HuH-7.5 (cell line): Measurements from ENCODE around the gene C11orf86.
"Not testable (repeated sequence)": the region's sequence is repeated elsewhere in the genome, so short reads cannot be mapped to it uniquely, and the experiment has no call there.

Experiments
- DNase-seq: peaks from one replicate; pipeline ENCODE4 v3.0.0; 2011; ENCODE audit warnings: low spot score

Gene C11orf86

DNA sequence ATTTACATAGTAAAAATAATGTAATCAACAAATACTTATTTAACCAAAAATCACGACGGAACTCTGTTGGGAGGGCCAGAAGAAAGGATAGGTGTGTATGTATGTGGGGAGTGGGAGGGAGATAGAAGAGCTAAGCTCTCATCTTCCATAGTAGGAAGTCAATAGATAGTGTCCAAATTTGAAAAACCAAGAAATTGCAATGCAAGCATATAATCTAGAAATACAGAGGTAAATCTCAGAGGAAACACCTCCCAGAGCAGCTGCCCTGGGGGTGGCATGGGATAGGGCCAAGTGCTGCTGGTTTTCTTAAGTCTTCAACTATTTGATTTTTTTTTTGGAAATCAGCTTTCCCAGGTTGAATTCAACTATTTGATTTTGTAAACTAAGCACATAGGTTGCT is 16.9 kb downstream of the C11orf86 start:
- DNase-seq, result no peak

DNA sequence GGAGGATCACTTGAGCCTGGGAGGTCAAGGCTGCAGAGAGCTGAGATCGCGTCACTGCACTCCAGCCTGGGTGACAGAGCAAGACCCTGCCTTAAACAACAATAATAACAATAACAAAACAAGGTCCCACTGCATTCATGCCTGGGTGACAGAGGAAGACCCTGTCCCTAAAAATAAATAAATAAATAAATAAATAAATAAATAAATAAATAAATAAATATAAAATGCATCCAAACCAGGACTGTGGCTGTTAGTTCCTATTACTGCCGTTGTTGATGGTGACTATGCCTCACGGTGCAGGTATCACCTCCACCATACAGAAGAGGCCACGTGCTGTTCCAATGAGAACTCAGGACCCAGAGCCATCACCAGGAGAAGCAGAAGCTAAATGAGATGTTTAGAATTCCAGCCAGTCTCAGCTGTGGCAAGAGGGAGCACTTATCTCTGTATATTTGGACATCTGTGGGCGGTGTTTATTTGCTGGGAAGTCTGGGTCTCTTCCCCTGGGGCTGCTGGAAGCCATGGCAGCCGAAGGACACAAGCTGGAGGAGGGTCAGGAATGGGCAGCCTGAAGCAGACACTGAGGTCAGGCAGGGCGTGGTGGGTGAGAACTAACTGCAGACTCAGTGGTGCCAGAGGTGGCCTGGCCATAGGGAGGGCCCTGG is 21.6 kb downstream of the C11orf86 start:
- peak; percentile 100 for DNase-seq

DNA sequence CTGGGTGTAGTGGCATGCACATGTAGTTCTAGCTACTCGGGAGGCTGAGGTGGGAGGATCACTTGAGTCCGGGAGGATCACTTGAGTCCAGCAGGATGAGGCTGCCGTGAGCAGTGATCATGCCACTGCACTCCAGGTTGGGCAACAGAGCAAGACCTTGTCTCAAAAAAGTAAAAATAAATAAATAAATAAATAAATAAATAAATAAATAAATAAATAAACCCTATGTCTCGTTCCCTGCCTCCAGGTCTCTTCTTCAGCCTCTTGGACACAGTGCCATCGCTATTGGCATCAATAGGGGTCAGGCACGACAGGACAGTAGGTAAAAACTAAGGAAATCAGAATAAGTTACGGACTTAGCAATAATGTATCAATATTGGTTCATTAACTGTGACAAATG is 24.5 kb downstream of the C11orf86 start:
- no peak for DNase-seq

DNA sequence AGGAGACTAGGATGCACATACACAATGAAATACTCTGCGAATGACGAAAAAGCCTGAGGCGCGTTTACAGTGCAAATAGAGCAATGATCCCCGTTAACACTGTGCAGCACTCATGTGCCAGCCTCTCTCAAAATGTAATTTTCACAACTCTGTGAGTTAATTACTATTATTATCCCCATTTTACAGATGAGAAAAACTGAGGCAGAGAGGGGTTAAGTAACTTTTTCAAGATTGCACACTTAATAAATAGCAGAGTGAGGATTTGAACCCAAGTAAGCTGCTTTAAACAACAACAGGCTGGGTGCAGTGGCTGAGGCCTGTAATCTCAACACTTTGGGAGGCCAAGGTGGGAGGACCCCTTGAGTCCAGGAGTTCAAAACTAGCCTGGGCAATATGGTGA is 26.2 kb downstream of the C11orf86 start:
- DNase-seq, result no peak

DNA sequence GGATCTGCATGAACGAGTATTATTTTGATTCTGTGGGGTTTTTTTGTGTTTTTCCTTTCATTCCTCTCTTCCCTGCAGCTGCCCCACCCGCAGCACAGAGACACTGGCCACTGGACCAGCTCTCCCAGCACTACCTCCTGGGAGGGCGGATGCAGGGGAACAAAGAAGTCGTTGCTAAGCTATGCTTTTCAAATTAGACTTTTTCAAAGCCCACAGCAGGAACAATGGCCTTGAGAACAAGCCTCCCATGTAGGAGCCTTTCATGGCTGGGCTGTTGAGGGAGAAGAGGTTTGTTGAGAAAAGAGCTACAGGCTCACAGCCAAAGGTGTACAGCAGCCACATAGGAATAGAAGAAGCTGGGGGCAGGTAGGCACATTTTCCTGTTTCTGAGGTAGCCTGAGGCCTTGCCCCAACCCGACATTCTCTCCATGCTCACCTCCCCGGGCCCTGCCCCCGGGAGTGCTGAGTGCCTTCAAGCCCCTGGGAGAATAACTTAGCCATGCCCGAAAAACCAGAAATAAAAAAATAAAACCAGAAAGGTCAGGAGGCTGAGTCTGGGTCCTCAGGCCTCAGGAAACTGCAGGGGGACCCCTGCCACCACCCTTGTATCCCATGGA is 27.3 kb downstream of the C11orf86 start:
- peak; percentile 57 for DNase-seq

DNA sequence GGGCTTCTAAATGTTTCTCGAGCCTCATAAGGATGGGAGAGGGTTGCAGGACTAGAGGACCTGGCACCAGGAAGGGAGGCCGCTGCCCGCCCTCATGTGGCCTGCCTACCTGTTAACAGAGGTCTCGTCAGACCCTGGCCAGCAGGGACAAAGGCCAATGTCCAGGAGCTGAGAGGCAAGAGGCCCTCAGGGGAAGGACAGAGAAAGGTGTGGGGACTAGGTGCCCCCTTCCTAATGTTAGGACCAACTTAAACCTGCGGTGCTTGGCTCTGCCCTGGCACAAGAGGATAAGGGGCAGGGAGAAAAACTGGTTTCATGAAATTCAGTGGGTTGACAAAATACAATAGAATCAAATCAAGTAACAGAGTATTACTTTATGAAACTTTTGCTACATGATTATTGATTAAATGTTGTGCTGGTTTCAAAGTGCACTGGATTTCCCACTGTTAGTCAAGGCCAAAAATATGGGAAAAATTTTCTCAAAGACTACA is 27.9 kb downstream of the C11orf86 start:
- DNase-seq, result peak; percentile 89

DNA sequence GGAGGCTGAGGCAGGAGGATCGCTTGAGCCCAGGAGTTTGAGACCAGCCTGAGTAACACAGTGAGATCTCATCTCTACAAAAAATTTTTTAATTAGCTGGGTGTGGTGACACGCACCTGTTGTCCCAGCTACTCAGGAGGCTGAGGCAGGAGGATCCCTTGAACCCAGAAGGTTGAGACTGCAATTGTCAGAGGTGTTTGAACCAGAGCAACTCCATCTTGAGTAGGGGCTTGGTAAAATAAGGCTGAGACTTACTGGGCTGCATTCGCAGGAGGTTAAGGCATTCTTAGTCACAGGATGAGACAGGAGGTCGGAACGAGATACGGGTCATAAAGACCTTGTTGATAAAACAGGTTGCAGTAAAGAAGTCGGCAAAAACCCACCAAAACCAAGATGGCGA is 30.1 kb downstream of the C11orf86 start:
- DNase-seq, result not testable (repeated sequence)

DNA sequence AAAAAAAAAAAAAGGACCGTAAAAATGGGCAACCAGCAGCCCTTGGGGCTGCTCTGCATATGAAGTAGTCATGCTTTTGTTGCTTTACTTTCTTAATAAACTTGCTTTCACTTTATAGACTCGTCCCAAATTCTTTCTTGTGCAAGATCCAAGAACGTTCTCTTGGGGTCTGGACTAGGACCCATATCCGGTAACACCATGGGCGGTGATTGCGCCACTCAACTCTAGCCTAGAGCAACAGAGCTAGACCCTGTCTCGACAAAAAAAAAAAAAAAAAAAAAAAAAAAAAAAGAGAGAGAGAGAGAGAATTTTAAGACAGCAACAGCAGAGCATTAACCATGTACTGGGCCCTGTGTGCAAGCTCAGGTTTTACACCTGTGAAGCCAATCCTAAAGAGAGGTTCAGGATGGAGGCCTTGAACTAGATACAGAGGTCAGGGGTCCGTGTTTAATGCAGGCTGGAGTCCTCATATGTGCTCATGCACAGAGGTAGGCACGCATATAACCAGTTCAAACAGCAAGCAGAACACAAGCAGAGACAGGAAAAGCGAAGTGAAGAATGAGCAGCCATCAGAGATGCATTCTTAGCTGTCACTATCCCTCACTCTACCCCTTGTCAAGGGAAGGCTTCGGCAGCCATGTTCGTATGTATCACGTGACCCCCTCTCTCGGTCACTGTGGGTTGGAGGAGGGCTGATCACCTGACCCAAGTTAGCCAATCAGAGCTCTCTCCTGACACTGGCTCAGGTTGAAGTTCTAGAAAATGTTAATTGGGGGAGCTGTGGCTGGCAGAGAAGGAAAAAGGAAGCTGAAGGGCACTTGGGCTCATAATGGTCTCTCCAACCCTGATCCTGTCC is 31.2 kb downstream of the C11orf86 start:
- DNase-seq, result peak; percentile 97

DNA sequence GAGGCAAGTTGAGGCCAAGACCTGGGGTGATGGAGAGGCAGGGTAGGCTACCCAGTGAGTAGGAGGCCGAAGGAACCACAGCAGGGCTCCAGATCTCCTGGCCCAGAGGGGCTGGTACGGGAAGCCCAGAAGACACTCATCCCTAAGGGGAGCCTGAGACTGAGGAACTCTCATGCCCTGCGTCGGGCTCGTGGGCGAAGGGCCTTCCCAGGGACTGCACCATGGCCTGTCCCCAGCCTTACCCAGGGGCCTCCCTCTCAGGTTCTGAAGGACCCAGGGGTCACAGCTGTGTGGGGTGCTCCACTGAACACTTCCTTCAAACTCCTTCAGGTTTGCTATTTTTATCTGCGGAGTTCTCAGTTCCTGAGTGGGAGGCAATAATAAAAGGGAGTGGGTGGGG is 32.0 kb downstream of the C11orf86 start:
- no peak for DNase-seq

DNA sequence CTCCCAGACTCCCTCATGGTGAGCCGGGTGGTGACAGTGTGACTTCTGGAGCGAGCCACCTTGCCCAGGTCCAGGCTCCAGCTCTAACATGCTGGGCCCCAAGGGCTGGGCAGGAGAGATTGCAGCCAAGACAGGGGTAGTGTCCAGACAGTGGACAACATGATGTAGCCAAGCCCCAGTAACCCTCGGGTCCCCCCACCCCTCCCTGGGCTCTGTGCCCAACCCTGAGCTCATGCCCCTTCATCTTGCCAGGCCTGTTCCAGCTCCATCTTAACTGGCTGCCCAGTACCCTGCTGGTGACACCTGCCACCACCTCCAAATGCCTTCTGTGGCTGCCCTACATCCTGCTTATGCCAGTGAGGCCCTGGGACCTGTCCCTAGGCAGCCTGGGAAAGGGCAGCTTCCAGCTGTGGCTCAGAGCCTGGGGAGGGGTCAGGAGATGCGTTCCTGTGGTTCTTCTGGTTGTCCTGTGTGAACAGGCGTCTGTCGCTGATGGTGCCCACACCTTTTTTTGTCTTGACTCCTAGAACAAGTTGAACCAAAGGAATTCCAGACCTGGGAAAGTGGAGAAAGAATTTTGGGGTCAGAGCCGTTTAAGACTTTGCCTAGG is 35.3 kb downstream of the C11orf86 start:
- no peak for DNase-seq

DNA sequence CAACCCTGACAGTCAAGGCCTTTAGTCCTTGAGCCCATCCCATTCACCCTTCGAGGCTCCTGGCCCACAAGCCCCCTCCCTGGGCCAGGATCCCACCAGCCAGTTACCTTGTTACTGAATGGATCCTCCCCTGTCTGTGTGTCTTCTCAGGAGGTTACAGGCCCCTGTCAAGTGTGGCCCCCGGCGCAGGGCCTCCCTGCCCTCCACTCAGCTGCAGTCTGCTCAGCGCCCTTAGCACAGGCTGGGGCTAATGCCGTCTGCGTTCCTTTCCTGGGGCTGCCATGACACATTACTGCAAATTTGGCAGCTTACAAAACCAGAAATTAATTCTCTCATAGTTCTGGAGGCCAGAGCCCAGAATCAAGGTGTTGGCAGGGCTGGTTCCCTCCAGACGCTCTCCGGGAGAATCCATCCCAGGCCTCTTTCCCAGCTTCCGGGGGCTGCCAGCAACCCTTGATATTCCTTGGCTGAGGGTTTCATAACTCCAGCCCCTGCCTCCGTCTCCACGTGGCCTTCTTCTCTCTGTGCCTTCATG is 38.5 kb downstream of the C11orf86 start:
- no peak for DNase-seq

DNA sequence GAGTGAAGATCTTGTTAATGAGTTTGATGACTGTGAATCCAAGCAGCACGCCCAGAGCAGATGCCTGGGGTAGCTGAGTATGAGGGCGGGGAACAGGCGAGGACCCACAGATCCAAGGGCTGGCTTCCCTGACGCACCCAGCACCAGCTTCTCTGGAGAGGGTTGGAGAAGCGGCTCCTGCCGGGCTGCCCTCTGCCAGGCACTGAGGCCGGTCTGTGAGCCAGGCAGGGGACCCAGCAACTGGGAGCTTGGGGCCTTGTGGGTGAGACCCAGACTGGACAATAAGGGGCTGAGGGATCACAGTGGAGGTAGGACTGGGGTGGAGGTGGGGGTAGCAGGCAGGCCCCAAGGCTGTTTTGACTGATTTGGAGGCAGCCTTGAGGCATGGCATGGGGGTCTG is 39.2 kb downstream of the C11orf86 start:
- no peak for DNase-seq

DNA sequence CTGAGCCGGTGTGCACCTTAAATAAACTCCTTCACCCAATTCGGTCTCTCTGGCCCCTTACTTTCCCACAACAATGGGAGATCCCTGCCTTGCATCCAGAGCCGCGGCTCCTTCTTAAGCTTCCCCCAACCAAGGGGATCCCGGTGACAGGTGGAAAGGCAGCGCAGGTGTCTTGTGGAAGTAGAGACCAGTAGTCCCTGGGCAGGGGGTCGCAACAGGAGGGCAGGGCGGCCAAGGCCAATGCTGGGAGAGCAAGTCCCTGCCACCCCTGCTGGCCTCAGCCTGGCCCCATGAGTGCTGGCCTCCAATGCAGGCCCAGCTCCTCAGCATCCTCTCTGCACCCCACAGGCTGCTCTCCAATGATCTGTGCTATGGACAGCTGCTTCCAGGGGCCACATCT is 39.9 kb downstream of the C11orf86 start:
- DNase-seq, result no peak

DNA sequence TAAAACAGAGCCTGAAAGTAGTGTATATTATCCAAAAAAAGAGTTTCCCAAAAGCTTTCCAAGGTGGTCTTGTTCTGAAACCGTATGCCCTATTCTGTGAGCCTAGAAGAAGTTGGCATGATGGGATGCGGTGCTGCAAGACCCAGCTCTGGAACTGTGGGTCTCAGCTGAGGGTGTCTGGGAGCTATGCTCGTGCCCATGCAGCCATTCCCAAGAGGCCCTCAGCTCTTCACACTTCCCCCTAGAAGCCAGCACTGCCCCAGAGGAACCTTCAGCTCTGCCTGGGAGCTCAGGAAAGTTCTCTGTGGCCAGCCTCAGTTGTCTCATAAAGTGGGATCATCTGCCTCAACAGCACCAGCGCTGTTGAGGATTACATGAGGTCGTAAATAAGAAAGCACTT is 41.4 kb downstream of the C11orf86 start:
- DNase-seq, result no peak

DNA sequence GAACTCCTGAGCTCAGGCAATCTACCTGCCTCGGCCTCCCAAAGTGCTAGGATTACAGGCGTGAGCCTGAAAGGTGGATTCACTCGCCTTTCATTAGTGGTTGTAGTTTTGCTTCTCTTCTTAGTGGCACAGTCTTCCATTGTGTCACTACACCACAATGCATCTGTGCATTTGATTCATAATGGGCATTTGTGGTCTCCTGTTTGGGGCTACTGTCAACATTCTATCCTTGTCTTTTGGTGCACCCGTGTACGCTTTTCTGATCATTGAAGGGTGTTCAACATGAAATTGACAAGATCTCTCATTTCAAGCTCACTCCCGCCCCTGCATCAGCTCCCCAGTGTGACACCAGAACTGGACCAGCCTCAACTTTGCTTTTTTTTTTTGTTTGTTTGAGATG is 45.8 kb downstream of the C11orf86 start:
- no peak for DNase-seq

DNA sequence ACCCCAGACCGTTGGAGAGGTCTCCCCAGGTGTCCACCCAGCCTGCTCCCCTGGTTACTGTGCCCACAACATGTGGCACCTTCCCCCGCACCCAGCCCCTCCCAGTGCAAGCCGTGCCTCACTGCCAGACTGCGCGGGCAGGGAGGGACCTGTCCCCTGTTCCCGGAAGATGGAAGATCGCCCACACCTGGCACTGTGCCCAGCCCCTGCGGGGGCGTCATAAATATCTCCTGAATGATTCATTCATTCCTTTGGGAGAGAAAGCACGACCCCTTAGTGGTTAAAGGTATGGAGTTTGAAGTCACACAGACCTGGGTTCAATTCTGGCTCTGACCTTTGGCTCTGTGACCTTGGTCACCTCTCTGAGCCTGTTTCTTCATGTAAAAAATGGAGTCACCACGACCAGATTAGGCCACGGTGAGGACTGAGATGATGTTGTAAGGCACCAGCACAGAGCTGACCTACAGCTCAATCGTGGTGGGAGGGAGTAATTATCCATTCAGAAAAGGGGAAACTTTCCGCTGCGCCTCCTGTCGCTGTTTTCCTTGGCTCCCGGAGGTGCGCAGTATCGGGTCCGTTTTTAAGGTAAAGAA is 47.3 kb downstream of the C11orf86 start:
- DNase-seq, result peak; percentile 95

DNA sequence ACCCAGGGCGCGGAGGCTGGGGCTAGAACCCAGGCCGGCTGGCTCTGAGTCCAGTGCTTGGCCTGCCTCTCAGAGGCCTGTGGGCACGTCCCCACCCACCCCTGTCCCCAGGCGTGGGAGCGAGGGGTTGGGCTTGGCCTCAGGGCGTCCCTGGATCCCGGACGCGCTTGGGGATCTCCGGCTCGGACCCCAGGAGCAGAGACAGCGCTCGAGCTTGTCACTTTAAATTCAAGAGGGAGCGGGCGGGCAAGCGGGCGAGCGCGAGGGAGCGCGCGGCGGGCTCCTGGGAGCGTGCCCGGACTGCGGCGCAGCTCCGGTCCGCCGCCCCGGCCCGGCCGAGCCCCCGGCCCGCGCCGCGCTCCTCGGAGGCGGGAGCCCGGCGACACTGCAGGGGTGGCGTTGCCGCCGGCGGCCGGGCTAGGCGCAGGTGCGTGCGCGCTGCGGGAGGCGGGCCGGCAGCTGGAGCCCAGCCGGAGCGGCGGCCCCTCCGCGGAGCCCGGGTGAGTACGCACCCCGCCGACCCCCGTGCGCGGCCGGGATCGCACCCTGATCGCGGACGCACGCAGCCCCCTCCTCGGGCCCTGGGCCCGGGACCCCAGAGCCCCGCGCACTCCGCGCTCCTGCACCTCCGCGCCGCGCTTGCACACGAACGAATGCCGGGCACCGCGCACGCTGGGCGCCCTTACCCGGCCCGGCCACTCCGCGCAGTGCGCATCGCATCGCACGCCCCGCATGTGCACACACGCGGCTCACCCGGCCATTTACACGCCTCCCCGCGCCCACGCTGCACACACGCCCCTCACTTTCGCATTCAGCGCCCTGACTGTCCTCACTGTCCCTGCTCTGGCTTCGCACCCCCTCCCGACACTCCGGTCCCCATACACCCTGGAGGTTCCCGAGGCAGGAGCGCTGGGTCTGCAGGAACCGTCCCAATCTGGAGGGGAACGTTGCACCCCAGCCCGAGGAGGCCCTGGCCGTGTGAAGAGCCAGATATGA is 48.2 kb downstream of the C11orf86 start, which contains the start of gene SYT12:
TSS of gene SYT12 (plus strand) at position 174 of the 996 bp plus-strand sequence. CDS start 7,011 bp downstream, outside the sequence.
- DNase-seq, result peak; percentile 97

DNA sequence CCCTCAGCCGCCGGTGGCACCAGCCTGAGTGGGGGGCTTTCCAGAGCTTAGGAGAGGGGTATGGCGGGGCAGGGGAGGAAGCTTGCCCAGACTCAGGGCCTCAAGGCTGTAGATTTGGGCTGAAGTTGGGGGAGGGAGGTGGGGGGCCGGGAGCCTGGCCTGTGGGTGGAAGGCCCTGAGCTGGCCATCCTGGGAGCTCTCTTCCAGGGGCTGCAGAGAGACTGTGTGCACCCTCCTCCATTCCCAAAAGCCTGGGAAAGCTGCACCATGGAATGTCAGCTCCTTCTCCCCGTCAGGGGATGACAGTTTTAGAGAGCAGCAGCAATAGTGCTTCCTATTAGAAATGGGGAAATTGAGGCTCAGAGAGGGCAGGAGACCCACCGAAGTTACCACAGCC is 48.9 kb downstream of the C11orf86 start:
- peak; percentile 81 for DNase-seq

DNA sequence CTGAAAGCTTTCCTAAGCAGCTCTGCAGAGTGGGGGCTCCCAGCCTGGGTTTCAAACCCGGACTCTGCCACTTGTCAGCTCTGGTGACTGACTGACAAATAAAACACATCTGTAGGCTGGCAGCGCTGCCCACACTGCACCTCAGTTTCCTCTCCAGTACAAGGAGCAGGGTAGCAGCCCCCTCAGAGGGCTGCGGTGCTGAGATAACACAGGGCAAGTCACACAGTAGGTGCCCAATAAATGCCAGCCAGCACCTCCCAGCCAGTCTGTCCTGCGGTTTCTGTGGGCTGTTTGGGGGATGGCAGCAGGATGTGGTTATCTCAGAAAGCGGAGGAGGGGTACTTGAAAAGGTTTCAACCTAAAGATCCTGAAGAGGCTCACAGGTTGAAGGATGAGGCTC is 49.3 kb downstream of the C11orf86 start:
- DNase-seq, result no peak

DNA sequence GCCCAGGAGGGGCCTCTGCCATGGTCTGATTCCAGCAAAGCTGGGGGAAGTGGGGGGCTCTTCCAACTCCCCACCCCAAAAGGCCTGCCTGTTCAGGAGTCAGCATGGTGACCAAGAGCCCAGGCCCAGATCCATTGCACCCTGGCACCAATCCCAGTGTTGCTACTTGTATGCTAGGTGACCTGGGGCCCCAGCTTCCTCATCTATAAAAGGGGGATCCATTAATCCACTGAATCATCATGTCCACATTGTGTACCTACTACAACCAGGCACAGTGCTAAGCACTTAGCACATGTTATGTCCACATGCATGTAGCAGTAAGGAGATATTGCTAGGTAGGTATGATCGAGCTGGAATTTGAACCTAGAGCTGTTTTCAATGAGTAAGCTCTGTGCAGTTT is 49.9 kb downstream of the C11orf86 start:
- no peak for DNase-seq
